ENCODE data around the gene ANXA7. TPM values are rescaled to one million over a fixed set of nuclear protein-coding genes. Genes with fewer than 3 reads are reported as not detected.

ANXA7 gene
- 66.7 to 68.2 TPM (median 67.8 TPM) in 3 replicates for total RNA-seq (2021)
- Bru-seq, nascent RNA, result percentile 74 among the genes with signal in this experiment
- long read RNA-seq, experiment 1, transcript ANXA7-202 (13 exons, 2,452 nt), result major isoform, 182 of 419 reads
- long read RNA-seq, experiment 1, partial matches to known transcripts, result 181 of 419 reads
- long read RNA-seq, experiment 1, other reads (novel, unspliced or antisense), result 55 of 419 reads
- long read RNA-seq, experiment 2, transcript ANXA7-202 (13 exons, 2,452 nt), result major isoform, 13 of 73 reads
- long read RNA-seq, experiment 2, partial matches to known transcripts, result 46 of 73 reads
- long read RNA-seq, experiment 2, other reads (novel, unspliced or antisense), result 14 of 73 reads
- long read RNA-seq, experiment 3, transcript ANXA7-202 (13 exons, 2,452 nt), result major isoform, 145 of 243 reads
- long read RNA-seq, experiment 3, partial matches to known transcripts, result 65 of 243 reads
- long read RNA-seq, experiment 3, other reads (novel, unspliced or antisense), result 33 of 243 reads

- H3K9me3 Mint-ChIP-seq, result no peaks in the 10 kb centered on the region
- POLR2A ChIA-PET, result interaction anchor here (0.6 to 1.2 kb wide), 2 partner anchors 34 to 167 kb away, joined by 3 read pairs; partner anchors contain the start of gene DNAJC9
- H3K27ac Mint-ChIP-seq, result peak within 1 kb of the TSS; percentile 89
- peak within 1 kb of the TSS; percentile 86 for H3K4me3 Mint-ChIP-seq
- no peaks in the 10 kb centered on the region for H3K36me3 Mint-ChIP-seq
- DNase-seq (ENCODE audit: low spot score) (peak; percentile 97), ATAC-seq (peak; percentile 96)
- CTCF ChIA-PET, result interaction anchor here (0.6 to 1.2 kb wide), 2 partner anchors 72 to 334 kb away, joined by 3 to 4 read pairs; no protein-coding TSS in a partner anchor
- H3K27me3 Mint-ChIP-seq (ENCODE audit: low read depth), result no peaks in the 10 kb centered on the region
- H3K4me1 Mint-ChIP-seq, result peaks cover 32% of the 10 kb centered on the region
- TF ChIP-seq TEAD1 (CRISPR knock-in tag; IDR thresholded peaks at IDR 0.05) (peak; percentile 30; the same call in 1 of the 2 replicates), PRDM15 (CRISPR knock-in tag; IDR thresholded peaks at IDR 0.05) (no peak), ZNF317 (CRISPR knock-in tag; IDR thresholded peaks at IDR 0.05; ENCODE audit: borderline replicate concordance, low read depth) (no peak), FOXJ3 (CRISPR knock-in tag; IDR thresholded peaks at IDR 0.05; ENCODE audit: borderline replicate concordance) (no peak), SMAD3 (CRISPR knock-in tag; IDR thresholded peaks at IDR 0.05; ENCODE audit: borderline replicate concordance) (peak; percentile 20; the same call in 1 of the 2 replicates), KAT7 (CRISPR knock-in tag; IDR thresholded peaks at IDR 0.05; ENCODE audit: borderline replicate concordance) (peak; percentile 81), CREM (CRISPR knock-in tag; IDR thresholded peaks at IDR 0.05) (peak; percentile 66), MYBL2 (CRISPR knock-in tag; IDR thresholded peaks at IDR 0.05) (peak; percentile 79; the same call in 1 of the 2 replicates), CBFB (CRISPR knock-in tag; IDR thresholded peaks at IDR 0.05; ENCODE audit: low read depth) (no peak), FOXK1 (CRISPR knock-in tag; IDR thresholded peaks at IDR 0.05) (peak; percentile 86; the same call in 1 of the 2 replicates), FOXP1 (CRISPR knock-in tag; IDR thresholded peaks at IDR 0.05; ENCODE audit: borderline replicate concordance) (peak; percentile 58), RELA (CRISPR knock-in tag; IDR thresholded peaks at IDR 0.05; ENCODE audit: borderline replicate concordance) (peak; percentile 69; the same call in 1 of the 2 replicates), TP53 (CRISPR knock-in tag; IDR thresholded peaks at IDR 0.05) (peak; percentile 15; the same call in 1 of the 2 replicates), GABPB1 (CRISPR knock-in tag; IDR thresholded peaks at IDR 0.05) (peak; percentile 39), FOXP4 (CRISPR knock-in tag; IDR thresholded peaks at IDR 0.05) (0 out of 2 replicates have a peak, but pooled peaks have one; percentile 31), NR2C2 (CRISPR knock-in tag; IDR thresholded peaks at IDR 0.05) (peak; percentile 54; the same call in 1 of the 2 replicates), NR1H2 (CRISPR knock-in tag; IDR thresholded peaks at IDR 0.05) (no peak), USF2 (CRISPR knock-in tag; IDR thresholded peaks at IDR 0.05) (peak; percentile 77), CREB1 (CRISPR knock-in tag; IDR thresholded peaks at IDR 0.05) (0 out of 2 replicates have a peak, but pooled peaks have one; percentile 23)
- TF ChIP-seq, protein P1, sequence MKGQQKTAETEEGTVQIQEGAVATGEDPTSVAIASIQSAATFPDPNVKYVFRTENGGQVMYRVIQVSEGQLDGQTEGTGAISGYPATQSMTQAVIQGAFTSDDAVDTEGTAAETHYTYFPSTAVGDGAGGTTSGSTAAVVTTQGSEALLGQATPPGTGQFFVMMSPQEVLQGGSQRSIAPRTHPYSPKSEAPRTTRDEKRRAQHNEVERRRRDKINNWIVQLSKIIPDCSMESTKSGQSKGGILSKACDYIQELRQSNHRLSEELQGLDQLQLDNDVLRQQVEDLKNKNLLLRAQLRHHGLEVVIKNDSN (CRISPR knock-in tag; IDR thresholded peaks at IDR 0.05), result peak; percentile 74; the same call in 1 of the 2 replicates
- TF ChIP-seq, protein P2, sequence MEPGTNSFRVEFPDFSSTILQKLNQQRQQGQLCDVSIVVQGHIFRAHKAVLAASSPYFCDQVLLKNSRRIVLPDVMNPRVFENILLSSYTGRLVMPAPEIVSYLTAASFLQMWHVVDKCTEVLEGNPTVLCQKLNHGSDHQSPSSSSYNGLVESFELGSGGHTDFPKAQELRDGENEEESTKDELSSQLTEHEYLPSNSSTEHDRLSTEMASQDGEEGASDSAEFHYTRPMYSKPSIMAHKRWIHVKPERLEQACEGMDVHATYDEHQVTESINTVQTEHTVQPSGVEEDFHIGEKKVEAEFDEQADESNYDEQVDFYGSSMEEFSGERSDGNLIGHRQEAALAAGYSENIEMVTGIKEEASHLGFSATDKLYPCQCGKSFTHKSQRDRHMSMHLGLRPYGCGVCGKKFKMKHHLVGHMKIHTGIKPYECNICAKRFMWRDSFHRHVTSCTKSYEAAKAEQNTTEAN (CRISPR knock-in tag; IDR thresholded peaks at IDR 0.05), result peak; percentile 44; the same call in 1 of the 2 replicates
- TF ChIP-seq, protein P3, sequence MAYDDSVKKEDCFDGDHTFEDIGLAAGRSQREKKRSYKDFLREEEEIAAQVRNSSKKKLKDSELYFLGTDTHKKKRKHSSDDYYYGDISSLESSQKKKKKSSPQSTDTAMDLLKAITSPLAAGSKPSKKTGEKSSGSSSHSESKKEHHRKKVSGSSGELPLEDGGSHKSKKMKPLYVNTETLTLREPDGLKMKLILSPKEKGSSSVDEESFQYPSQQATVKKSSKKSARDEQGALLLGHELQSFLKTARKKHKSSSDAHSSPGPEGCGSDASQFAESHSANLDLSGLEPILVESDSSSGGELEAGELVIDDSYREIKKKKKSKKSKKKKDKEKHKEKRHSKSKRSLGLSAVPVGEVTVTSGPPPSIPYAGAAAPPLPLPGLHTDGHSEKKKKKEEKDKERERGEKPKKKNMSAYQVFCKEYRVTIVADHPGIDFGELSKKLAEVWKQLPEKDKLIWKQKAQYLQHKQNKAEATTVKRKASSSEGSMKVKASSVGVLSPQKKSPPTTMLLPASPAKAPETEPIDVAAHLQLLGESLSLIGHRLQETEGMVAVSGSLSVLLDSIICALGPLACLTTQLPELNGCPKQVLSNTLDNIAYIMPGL (CRISPR knock-in tag; IDR thresholded peaks at IDR 0.05), result peak; percentile 80
- TF ChIP-seq, protein P4, sequence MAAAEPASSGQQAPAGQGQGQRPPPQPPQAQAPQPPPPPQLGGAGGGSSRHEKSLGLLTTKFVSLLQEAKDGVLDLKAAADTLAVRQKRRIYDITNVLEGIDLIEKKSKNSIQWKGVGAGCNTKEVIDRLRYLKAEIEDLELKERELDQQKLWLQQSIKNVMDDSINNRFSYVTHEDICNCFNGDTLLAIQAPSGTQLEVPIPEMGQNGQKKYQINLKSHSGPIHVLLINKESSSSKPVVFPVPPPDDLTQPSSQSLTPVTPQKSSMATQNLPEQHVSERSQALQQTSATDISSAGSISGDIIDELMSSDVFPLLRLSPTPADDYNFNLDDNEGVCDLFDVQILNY (CRISPR knock-in tag; IDR thresholded peaks at IDR 0.05), result peak; percentile 74
These were observed at the start of gene ANXA7 for GRCh38 chr10:73413528-73414229. Gene ANXA7 (minus strand): TSS chr10:73414058. CDS start chr10:73400856, 13,202 bp downstream.

Measured in WTC11 (cell line).